Measurements from ENCODE around the gene GPR132. TPM values are rescaled to one million over a fixed set of nuclear protein-coding genes. Genes with fewer than 3 reads are reported as not detected.

GPR132 gene
- total and polyA plus RNA-seq, 2 of the 13 experiments (the other 11 are each of a cell fraction or from before 2014, with no cell fraction given): not detected

- TF ChIP-seq ZFX (CRISPR knock-in tag; IDR thresholded peaks at IDR 0.05; ENCODE audit: low read depth) (peak; percentile 58; the same call in 1 of the 2 replicates), SAP130 (CRISPR knock-in tag; IDR thresholded peaks at IDR 0.05; ENCODE audit: low read depth) (0 out of 2 replicates have a peak, but pooled peaks have one; percentile 20), TCF7 (IDR thresholded peaks at IDR 0.05; ENCODE audit: low read depth) (peak; percentile 74), GATAD2A (CRISPR knock-in tag; IDR thresholded peaks at IDR 0.05) (peak; percentile 67), SOX13 (IDR thresholded peaks at IDR 0.05) (no peak), SOX13 (CRISPR knock-in tag; conservative IDR thresholded peaks at IDR 0.05 in 1 of 2, IDR thresholded peaks at IDR 0.05 in 1 of 2) (peak in 1 of 2 experiments; percentile 40; a peak in 1 of 4 replicates), XRCC5 (optimal IDR thresholded peaks at IDR 0.05; ENCODE audit: low read length) (peak; percentile 76), ZMYM3 (CRISPR knock-in tag; IDR thresholded peaks at IDR 0.05) (0 out of 2 replicates have a peak, but pooled peaks have one; percentile 51)
- TF ChIP-seq, protein P1, sequence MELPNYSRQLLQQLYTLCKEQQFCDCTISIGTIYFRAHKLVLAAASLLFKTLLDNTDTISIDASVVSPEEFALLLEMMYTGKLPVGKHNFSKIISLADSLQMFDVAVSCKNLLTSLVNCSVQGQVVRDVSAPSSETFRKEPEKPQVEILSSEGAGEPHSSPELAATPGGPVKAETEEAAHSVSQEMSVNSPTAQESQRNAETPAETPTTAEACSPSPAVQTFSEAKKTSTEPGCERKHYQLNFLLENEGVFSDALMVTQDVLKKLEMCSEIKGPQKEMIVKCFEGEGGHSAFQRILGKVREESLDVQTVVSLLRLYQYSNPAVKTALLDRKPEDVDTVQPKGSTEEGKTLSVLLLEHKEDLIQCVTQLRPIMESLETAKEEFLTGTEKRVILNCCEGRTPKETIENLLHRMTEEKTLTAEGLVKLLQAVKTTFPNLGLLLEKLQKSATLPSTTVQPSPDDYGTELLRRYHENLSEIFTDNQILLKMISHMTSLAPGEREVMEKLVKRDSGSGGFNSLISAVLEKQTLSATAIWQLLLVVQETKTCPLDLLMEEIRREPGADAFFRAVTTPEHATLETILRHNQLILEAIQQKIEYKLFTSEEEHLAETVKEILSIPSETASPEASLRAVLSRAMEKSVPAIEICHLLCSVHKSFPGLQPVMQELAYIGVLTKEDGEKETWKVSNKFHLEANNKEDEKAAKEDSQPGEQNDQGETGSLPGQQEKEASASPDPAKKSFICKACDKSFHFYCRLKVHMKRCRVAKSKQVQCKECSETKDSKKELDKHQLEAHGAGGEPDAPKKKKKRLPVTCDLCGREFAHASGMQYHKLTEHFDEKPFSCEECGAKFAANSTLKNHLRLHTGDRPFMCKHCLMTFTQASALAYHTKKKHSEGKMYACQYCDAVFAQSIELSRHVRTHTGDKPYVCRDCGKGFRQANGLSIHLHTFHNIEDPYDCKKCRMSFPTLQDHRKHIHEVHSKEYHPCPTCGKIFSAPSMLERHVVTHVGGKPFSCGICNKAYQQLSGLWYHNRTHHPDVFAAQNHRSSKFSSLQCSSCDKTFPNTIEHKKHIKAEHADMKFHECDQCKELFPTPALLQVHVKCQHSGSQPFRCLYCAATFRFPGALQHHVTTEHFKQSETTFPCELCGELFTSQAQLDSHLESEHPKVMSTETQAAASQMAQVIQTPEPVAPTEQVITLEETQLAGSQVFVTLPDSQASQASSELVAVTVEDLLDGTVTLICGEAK (IDR thresholded peaks at IDR 0.05): no peak
- TF ChIP-seq, protein P1 (CRISPR knock-in tag; IDR thresholded peaks at IDR 0.05): no peak
- TF ChIP-seq, protein P2, sequence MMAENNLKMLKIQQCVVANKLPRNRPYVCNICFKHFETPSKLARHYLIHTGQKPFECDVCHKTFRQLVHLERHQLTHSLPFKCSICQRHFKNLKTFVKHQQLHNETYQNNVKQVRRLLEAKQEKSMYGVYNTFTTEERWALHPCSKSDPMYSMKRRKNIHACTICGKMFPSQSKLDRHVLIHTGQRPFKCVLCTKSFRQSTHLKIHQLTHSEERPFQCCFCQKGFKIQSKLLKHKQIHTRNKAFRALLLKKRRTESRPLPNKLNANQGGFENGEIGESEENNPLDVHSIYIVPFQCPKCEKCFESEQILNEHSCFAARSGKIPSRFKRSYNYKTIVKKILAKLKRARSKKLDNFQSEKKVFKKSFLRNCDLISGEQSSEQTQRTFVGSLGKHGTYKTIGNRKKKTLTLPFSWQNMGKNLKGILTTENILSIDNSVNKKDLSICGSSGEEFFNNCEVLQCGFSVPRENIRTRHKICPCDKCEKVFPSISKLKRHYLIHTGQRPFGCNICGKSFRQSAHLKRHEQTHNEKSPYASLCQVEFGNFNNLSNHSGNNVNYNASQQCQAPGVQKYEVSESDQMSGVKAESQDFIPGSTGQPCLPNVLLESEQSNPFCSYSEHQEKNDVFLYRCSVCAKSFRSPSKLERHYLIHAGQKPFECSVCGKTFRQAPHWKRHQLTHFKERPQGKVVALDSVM (CRISPR knock-in tag; IDR thresholded peaks at IDR 0.05): peak; percentile 85
- TF ChIP-seq, protein P3, sequence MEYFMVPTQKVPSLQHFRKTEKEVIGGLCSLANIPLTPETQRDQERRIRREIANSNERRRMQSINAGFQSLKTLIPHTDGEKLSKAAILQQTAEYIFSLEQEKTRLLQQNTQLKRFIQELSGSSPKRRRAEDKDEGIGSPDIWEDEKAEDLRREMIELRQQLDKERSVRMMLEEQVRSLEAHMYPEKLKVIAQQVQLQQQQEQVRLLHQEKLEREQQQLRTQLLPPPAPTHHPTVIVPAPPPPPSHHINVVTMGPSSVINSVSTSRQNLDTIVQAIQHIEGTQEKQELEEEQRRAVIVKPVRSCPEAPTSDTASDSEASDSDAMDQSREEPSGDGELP (IDR thresholded peaks at IDR 0.05; ENCODE audit: borderline replicate concordance, low read depth): peak; percentile 17; the same call in 1 of the 2 replicates
- TF ChIP-seq, protein P4, sequence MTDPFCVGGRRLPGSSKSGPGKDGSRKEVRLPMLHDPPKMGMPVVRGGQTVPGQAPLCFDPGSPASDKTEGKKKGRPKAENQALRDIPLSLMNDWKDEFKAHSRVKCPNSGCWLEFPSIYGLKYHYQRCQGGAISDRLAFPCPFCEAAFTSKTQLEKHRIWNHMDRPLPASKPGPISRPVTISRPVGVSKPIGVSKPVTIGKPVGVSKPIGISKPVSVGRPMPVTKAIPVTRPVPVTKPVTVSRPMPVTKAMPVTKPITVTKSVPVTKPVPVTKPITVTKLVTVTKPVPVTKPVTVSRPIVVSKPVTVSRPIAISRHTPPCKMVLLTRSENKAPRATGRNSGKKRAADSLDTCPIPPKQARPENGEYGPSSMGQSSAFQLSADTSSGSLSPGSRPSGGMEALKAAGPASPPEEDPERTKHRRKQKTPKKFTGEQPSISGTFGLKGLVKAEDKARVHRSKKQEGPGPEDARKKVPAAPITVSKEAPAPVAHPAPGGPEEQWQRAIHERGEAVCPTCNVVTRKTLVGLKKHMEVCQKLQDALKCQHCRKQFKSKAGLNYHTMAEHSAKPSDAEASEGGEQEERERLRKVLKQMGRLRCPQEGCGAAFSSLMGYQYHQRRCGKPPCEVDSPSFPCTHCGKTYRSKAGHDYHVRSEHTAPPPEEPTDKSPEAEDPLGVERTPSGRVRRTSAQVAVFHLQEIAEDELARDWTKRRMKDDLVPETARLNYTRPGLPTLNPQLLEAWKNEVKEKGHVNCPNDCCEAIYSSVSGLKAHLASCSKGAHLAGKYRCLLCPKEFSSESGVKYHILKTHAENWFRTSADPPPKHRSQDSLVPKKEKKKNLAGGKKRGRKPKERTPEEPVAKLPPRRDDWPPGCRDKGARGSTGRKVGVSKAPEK (CRISPR knock-in tag; IDR thresholded peaks at IDR 0.05; ENCODE audit: borderline replicate concordance): no peak
Observed at GRCh38 chr14:105091517-105092170, 26.4 kb upstream of the GPR132 start (continued).

All from HepG2 (cell line).